ENCODE results near the gene GSTM1. TPM values are rescaled to one million over a fixed set of nuclear protein-coding genes. Genes with fewer than 3 reads are reported as not detected.

GSTM1 gene
- total and polyA plus RNA-seq, 2 of the 8 experiments (the other 6 are each of a cell fraction or from before 2014, with no cell fraction given) = 16.7 to 42.5 TPM

- no peak overlapping the region for H3K4me3 ChIP-seq (ENCODE audit: extremely low read depth in 1 of 4, insufficient read depth in 2 of 4, low read depth in 3 of 4, low read length in 4 of 4)
- H3K14ac ChIP-seq (ENCODE audit: insufficient read length) = no peak overlapping the region
These were observed 45.0 kb upstream of the GSTM1 start for GRCh38 chr1:109642626-109643025.

More at GRCh38 chr1:109642626-109643025, 45.0 kb upstream of the GSTM1 start:
- no peaks in the 10 kb centered on the region for H3K23me2 ChIP-seq (ENCODE audit: low read depth, low read length)
- FAIRE-seq (no peak), DNase-seq (ENCODE audit: low read depth in 1 of 2, low spot score in 2 of 2) (no peak)
- no peaks in the 10 kb centered on the region for H4K20me1 ChIP-seq (replicated peaks in 1 of 2; ENCODE audit: control insufficient read depth in 1 of 2, insufficient read depth in 2 of 2, low read length in 2 of 2)
- no peak overlapping the region for H3K27ac ChIP-seq (ENCODE audit: low read depth, low read length)
- no peak overlapping the region for H2BK20ac ChIP-seq (ENCODE audit: low read length)
- no peak overlapping the region for H2BK120ac ChIP-seq (replicated peaks; ENCODE audit: low read depth, low read length)
- H4K8ac ChIP-seq (ENCODE audit: extremely low read depth, insufficient read depth, low read length) = no peak overlapping the region
- H3K9ac ChIP-seq (replicated peaks in 1 of 4; ENCODE audit: extremely low read depth in 1 of 4, low read depth in 3 of 4, low read length in 3 of 4) = no peak overlapping the region
- no peak overlapping the region for H2AFZ ChIP-seq (ENCODE audit: low read length)
- H2BK5ac ChIP-seq (ENCODE audit: low read depth, low read length) = no peak overlapping the region
- WGBS, 2 experiments (ENCODE audit: extremely low coverage in 1 of 2, insufficient coverage in 1 of 2, insufficient read length in 1 of 2, insufficient replicate concordance in 2 of 2, low coverage in 1 of 2, low lambda C conversion rate in 2 of 2, missing lambda C conversion rate in 1 of 2) = 62% methylated on average over 3 of the region's 3 CpGs; no CpG with 5 or more reads in 1 of the 2 experiments
- no peak overlapping the region for H2BK15ac ChIP-seq (ENCODE audit: low read length)
- ChIA-PET POLR2A (ENCODE audit: partially characterized antibody) (interaction anchor here (0.7 kb wide), 1 partner anchor 9 kb away, joined by 6 read pairs; no protein-coding TSS in a partner anchor), CTCF (ENCODE audit: partially characterized antibody) (interaction anchor here (0.6 to 10.7 kb wide), 18 partner anchors 11 to 364 kb away, joined by 3 to 293 read pairs (median 4); partner anchors contain the start of genes AHCYL1, GSTM1 and GSTM4)
- no peak overlapping the region for H3K23ac ChIP-seq (ENCODE audit: insufficient read length)
- H3K36me3 ChIP-seq (ENCODE audit: control insufficient read depth in 2 of 4, insufficient read depth in 4 of 4, low read length in 3 of 4) = no peaks in the 10 kb centered on the region
- no peaks in the 10 kb centered on the region for H3K79me2 ChIP-seq (ENCODE audit: control insufficient read depth in 1 of 2, insufficient read depth in 2 of 2, low read length in 2 of 2)
- no peak overlapping the region for H3K56ac ChIP-seq (replicated peaks; ENCODE audit: insufficient read length, low read depth, low read length)
- H4K91ac ChIP-seq (replicated peaks; ENCODE audit: insufficient read length, low read length) = no peak overlapping the region
- no peak overlapping the region for H3K4ac ChIP-seq (replicated peaks; ENCODE audit: insufficient read length, low read depth, low read length)
- H3K4me2 ChIP-seq (ENCODE audit: insufficient read depth in 1 of 2, low read depth in 2 of 2, low read length in 2 of 2) = no peak overlapping the region
- no peak for TF ChIP-seq ZNF274 (IDR thresholded peaks at IDR 0.05; ENCODE audit: borderline replicate concordance, extremely low read depth, low read length)
- TF ChIP-seq EZH2 (IDR thresholded peaks at IDR 0.05; ENCODE audit: low read depth, low read length, severe bottlenecking) = no peak
- no peak for TF ChIP-seq MAX (IDR thresholded peaks at IDR 0.05)
- TF ChIP-seq BRCA1 (IDR thresholded peaks at IDR 0.05; ENCODE audit: low read depth, low read length) = no peak
- no peak for TF ChIP-seq SIRT6 (IDR thresholded peaks at IDR 0.05; ENCODE audit: low read length)
- TF ChIP-seq RFX5 (IDR thresholded peaks at IDR 0.05; ENCODE audit: borderline replicate concordance, low read depth, low read length) = no peak
- TF ChIP-seq MAFK (IDR thresholded peaks at IDR 0.05; ENCODE audit: low read depth, low read length) = no peak
- H2AK5ac ChIP-seq (ENCODE audit: low read depth, low read length) = no peak overlapping the region
- no peaks in the 10 kb centered on the region; a peak in 1 of 7 replicates for H3K4me1 ChIP-seq (replicated peaks in 1 of 4; ENCODE audit: control insufficient read depth in 3 of 4, insufficient read depth in 4 of 4, low read length in 3 of 4)
- H3K18ac ChIP-seq (ENCODE audit: extremely low read depth, low read length) = no peak overlapping the region
- H4K5ac ChIP-seq (ENCODE audit: insufficient read length, low read depth, low read length) = no peak overlapping the region
- H3K27me3 ChIP-seq (replicated peaks in 1 of 4; ENCODE audit: control insufficient read depth in 3 of 4, extremely low read depth in 1 of 4, insufficient read depth in 3 of 4, low read length in 3 of 4) = no peaks in the 10 kb centered on the region; a peak in 2 of 7 replicates
- H3K9me3 ChIP-seq (ENCODE audit: insufficient read depth in 2 of 2, low read depth in 1 of 2, low read length in 1 of 2) = no peaks in the 10 kb centered on the region
- no peak overlapping the region for H2BK12ac ChIP-seq (ENCODE audit: low read depth, low read length)
- no peaks in the 10 kb centered on the region for H3K79me1 ChIP-seq (ENCODE audit: low read depth, low read length)
